HG02884 (cell line): ENCODE measurements around the gene VEGFD.
"Not testable (repeated sequence)": the region's sequence is repeated elsewhere in the genome, so short reads cannot be mapped to it uniquely, and the experiment has no call there.

ENCODE experiments used
- ATAC-seq: cut with Tn5 transposase; IDR thresholded peaks from one replicate; pipeline ENCODE4 v1.9.1; 2021; ENCODE audit warnings: mild to moderate bottlenecking, moderate library complexity; ENCODE audit not compliant: unreplicated experiment

The VEGFD gene

DNA sequence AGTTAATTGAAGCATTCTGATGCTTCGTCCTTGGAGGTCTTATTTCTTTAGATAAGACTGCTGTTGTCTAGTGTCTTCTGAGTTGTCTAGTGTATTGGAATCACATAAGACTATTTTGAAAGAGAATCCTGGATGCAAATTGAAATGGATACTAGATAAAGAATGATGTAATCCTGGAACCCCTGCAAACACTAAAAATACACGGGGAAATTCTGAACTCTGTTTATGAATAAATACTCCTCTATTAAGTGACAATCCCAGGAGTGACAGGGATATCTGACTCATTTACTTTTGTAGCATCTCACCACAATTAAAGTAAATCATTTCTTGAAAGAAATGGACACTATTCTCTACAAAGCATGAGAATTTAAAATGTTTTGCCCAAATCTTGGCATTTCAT lies 69.7 kb downstream of the VEGFD start:
- no peak for ATAC-seq

- ATAC-seq = no peak
Observed at GRCh38 chrX:15311119-15311518, 73.1 kb downstream of the VEGFD start.

- no peak for ATAC-seq
Observed at GRCh38 chrX:15310117-15310516, 74.1 kb downstream of the VEGFD start.

DNA sequence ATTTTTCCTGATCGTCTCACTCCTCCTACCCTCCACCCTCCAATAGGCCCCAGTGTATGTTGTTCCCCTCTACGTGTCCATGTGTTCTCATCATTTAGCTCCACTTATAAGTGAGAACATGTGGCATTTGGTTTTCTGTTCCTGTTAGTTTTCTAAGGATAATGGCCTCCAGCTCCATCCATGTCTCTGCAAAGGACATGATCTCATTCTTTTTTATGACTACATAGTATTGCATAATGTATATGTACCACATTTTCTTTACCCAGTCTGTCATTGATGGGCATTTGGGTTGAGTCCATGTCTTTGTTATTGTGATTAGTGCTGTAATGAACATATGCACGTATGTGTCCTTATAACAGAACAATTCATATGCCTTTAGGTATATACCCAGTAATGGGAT lies 78.3 kb downstream of the VEGFD start:
- ATAC-seq = not testable (repeated sequence)

- no peak for ATAC-seq
Observed at GRCh38 chrX:15301924-15302323, 82.3 kb downstream of the VEGFD start.

DNA sequence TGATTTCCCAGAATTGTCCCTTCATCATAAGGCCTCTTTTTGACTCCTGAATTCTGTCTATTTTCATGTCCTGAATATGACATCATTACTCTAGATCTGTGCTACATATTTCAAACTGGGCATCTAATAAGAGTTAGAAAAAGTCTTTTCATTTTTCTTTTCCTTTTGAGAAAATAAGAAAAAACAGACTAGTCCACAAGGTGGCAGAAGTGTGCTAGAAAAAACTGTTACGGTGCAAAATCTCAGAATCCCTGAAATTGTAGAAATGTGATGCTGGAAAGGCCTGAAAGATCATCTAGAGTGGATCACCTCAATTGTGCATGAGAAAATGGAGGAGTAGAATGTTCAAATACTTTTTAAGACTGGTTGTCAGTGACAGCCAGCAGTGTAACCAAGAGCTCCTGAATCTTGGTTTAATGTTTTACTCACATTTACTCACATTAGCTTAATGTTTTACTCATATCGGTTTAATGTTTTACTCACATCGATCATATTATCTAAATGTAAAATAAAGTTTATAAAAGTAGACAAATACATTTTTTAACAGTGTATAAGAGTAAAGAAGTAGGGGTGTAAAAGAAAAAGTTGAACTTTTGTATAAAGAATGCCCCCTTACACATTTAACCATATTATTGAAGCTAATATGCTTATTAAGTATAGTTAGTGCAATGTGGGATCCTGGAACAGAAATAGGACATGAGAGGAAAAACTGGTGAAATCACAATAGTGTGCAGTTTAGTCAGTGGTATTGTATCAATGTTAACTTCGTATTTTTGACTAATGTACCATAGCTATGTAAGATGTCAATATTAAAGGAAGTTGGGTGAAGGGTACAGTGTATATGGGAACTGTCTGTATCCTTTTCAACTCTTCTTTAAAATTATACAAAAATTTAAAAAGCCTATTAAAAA lies 84.0 kb downstream of the VEGFD start:
- ATAC-seq = no peak

DNA sequence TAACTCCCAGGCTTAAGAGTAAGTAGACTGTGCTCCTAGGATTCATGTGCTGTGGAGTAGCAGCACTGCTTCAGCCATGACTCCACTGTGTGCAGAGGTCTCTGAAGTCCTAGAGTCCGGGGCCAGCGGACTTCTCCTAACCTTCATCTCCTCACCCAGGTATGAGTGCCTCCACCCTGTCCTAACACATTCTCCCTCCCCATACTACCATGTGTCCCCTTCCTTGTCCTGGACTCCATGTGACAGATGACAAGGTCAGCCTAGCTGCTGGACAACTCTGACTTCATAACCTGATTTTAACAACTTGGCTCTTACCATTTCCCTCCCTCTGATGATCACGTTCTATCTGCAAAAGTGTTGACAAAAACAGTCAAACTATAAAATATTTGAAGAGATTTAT lies 85.4 kb downstream of the VEGFD start:
- no peak for ATAC-seq

DNA sequence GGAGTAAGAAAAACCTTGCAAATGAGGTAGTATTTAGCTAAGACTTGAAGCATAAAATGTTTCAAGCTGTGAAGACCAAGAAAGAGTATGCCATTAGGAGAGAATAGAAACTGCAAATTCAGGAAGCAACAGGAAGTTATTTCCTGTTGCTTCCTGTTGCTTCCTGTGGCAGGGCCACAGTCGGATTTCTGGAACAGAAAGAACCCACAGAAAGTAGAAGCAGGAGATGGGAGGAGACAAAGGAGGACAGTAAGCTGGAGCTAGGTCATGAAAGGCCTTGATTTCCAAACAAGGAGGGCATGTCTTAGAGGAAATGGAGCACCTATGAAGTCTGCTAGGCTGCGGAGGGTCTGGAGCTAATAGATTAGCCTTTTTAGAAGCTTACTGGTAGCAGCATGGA lies 86.0 kb downstream of the VEGFD start:
- ATAC-seq = no peak
